ENCODE results near the gene DCD.
A peak's percentile ranks its signal among the peaks of the same experiment; 100 is the strongest.

DCD gene

GRCh38 chr12:54605138-54605970, 42.8 kb downstream of the DCD start:
- POLR2A ChIA-PET, result no interaction called here
- no peak for TF ChIP-seq CTCF (IDR thresholded peaks at IDR 0.05; ENCODE audit: control extremely low read depth, extremely low read depth, low read depth, missing control alignments)
- CTCF ChIA-PET, result interaction anchor here (1.0 to 10.5 kb wide), 6 partner anchors 9 to 467 kb away, joined by 3 to 84 read pairs (median 4); no protein-coding TSS in a partner anchor
- no peak for DNase-seq (ENCODE audit: extremely low spot score)

DNA sequence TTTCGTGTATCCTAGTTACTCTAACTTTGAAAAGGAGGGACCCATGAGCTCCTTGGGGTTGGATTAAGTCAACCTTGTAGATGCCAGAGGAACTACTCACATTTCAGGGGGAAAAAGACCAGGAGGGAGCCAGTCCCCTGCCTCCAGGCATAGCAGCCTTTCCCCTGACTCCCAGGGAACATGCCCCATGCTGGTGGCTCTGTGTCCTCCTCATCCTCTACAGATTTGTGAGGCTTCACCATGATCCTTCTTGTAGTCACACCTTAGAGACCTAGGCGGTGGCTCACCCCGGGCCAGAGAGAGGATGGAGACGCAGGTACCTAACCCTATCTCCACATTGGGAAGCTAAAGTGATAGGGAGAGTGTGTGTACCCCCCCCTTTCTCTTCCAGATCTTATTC, 43.7 kb downstream of the DCD start:
- DNase-seq (ENCODE audit: extremely low spot score), result no peak
- TF ChIP-seq CTCF (IDR thresholded peaks at IDR 0.05; ENCODE audit: control extremely low read depth, extremely low read depth, low read depth, missing control alignments), result no peak
- POLR2A ChIA-PET, result no interaction called here
- CTCF ChIA-PET, result interaction anchor here (1.0 to 10.5 kb wide), 10 partner anchors 9 to 468 kb away, joined by 3 to 84 read pairs (median 3); no protein-coding TSS in a partner anchor

GRCh38 chr12:54603872-54604271, 44.3 kb downstream of the DCD start:
- no peak for DNase-seq (ENCODE audit: extremely low spot score)
- POLR2A ChIA-PET, result no interaction called here
- TF ChIP-seq CTCF (IDR thresholded peaks at IDR 0.05; ENCODE audit: control extremely low read depth, extremely low read depth, low read depth, missing control alignments), result no peak
- CTCF ChIA-PET, result interaction anchor here (1.0 to 10.5 kb wide), 9 partner anchors 8 to 468 kb away, joined by 3 to 84 read pairs (median 3); no protein-coding TSS in a partner anchor

- TF ChIP-seq CTCF (IDR thresholded peaks at IDR 0.05; ENCODE audit: control extremely low read depth, extremely low read depth, low read depth, missing control alignments), result peak; percentile 77
- peak; percentile 78 for DNase-seq (ENCODE audit: extremely low spot score)
- ChIA-PET CTCF (interaction anchor here (1.0 to 10.5 kb wide), 7 partner anchors 11 to 55 kb away, joined by 3 to 84 read pairs (median 3); no protein-coding TSS in a partner anchor), POLR2A (no interaction called here)
Measured at GRCh38 chr12:54603173-54603814, 44.9 kb downstream of the DCD start.

- no peak for TF ChIP-seq CTCF (IDR thresholded peaks at IDR 0.05; ENCODE audit: control extremely low read depth, extremely low read depth, low read depth, missing control alignments)
- POLR2A ChIA-PET, result no interaction called here
- CTCF ChIA-PET, result interaction anchor here (1.0 to 10.5 kb wide), 8 partner anchors 10 to 469 kb away, joined by 3 to 84 read pairs (median 4); no protein-coding TSS in a partner anchor
- no peak for DNase-seq (ENCODE audit: extremely low spot score)
Measured at GRCh38 chr12:54602661-54603060, 45.5 kb downstream of the DCD start.

GRCh38 chr12:54601841-54602240, 46.3 kb downstream of the DCD start:
- ChIA-PET POLR2A (no interaction called here), CTCF (interaction anchor here (1.0 to 10.5 kb wide), 8 partner anchors 9 to 470 kb away, joined by 3 to 84 read pairs (median 4); no protein-coding TSS in a partner anchor)
- DNase-seq (ENCODE audit: extremely low spot score), result no peak
- TF ChIP-seq CTCF (IDR thresholded peaks at IDR 0.05; ENCODE audit: control extremely low read depth, extremely low read depth, low read depth, missing control alignments), result no peak
